ENCODE measurements around the gene CCDC137.

DNA sequence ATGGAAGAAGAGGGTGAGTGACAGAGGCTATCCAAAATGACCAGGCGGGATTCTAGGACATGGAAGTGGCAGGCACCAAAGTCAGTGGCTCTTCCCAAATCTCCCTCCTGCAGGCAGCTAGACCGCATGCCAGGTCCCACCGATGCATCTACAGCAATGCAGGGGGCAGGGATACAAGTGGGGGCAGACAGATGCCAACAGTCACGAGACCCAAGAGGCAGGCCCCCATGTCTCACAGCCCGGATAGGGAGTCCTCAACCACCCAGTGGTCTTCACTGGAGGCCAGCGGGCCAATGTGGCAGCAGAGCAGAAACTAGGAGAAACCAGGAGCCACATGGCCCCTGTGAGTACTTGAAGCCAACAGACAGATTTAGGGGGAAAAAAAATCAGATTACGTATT is 49.7 kb upstream of the CCDC137 start:
- no peak for TF ChIP-seq POLR2A (IDR thresholded peaks at IDR 0.05)
- TF ChIP-seq, protein P1, sequence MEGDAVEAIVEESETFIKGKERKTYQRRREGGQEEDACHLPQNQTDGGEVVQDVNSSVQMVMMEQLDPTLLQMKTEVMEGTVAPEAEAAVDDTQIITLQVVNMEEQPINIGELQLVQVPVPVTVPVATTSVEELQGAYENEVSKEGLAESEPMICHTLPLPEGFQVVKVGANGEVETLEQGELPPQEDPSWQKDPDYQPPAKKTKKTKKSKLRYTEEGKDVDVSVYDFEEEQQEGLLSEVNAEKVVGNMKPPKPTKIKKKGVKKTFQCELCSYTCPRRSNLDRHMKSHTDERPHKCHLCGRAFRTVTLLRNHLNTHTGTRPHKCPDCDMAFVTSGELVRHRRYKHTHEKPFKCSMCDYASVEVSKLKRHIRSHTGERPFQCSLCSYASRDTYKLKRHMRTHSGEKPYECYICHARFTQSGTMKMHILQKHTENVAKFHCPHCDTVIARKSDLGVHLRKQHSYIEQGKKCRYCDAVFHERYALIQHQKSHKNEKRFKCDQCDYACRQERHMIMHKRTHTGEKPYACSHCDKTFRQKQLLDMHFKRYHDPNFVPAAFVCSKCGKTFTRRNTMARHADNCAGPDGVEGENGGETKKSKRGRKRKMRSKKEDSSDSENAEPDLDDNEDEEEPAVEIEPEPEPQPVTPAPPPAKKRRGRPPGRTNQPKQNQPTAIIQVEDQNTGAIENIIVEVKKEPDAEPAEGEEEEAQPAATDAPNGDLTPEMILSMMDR (IDR thresholded peaks at IDR 0.05) = no peak
